Activated T-cell treated with anti-CD3 and anti-CD28 coated beads, Interleukin-2, amount 50 U/mL, for 4 hours (primary cell): ENCODE results near the gene ARHGAP9. TPM values are rescaled to one million over a fixed set of nuclear protein-coding genes. Genes with fewer than 3 reads are reported as not detected.

Experiments used
- ATAC-seq, 2 donors: fragments of 200-7000 bp; cut with Tn5 transposase; one replicate each; pipeline ENCODE4 v1.10.0; 2021
- DNase-seq: peaks from one replicate; pipeline ENCODE4 v3.0.0-alpha.2; 2020
- H3K27me3 Mint-ChIP-seq: one replicate; pipeline ENCODE4 v1.8.0; 2021; ENCODE audit warnings: low read depth, mixed read lengths
- H3K36me3 Mint-ChIP-seq: one replicate; pipeline ENCODE4 v1.8.0; 2022; ENCODE audit warnings: mixed read lengths; ENCODE audit not compliant: insufficient read depth
- H3K4me1 Mint-ChIP-seq: one replicate; pipeline ENCODE4 v1.8.0; 2021; ENCODE audit warnings: low read depth, mixed read lengths
- H3K4me3 Mint-ChIP-seq: one replicate; pipeline ENCODE4 v1.8.0; 2021; ENCODE audit warnings: mild to moderate bottlenecking, moderate library complexity, mixed read lengths
- H3K9me3 Mint-ChIP-seq: one replicate; pipeline ENCODE4 v1.8.0; 2021; ENCODE audit warnings: mixed read lengths
- total RNA-seq, 3 donors: library from RNA; stranded (reverse); gene quantifications; one replicate each; pipeline ENCODE4 v1.2.1, GENCODE V29; 2021

The ARHGAP9 gene
- total RNA-seq, 3 donors from 2014 or later = 54.5 to 64.6 (median 57.7) TPM

GRCh38 chr12:57475271-57476161 is 4.2 kb downstream of the ARHGAP9 start:
- DNase-seq (no peak), ATAC-seq (peak; percentile 0 to 1)
- Mint-ChIP-seq H3K4me1 (peaks cover 75% of the 10 kb centered on the region), H3K4me3 (peak overlapping the region; percentile 91), H3K9me3 (no peaks in the 10 kb centered on the region), H3K36me3 (peaks cover 17% of the 10 kb centered on the region), H3K27me3 (no peaks in the 10 kb centered on the region)

GRCh38 chr12:57474862-57475261 is 4.8 kb downstream of the ARHGAP9 start:
- H3K4me1 Mint-ChIP-seq = peaks cover 69% of the 10 kb centered on the region
- peaks cover 17% of the 10 kb centered on the region for H3K36me3 Mint-ChIP-seq
- no peaks in the 10 kb centered on the region for H3K27me3 Mint-ChIP-seq
- ATAC-seq = no peak
- peak overlapping the region; percentile 59 for H3K4me3 Mint-ChIP-seq
- DNase-seq = no peak
- no peaks in the 10 kb centered on the region for H3K9me3 Mint-ChIP-seq

- Mint-ChIP-seq H3K4me1 (peaks cover 65% of the 10 kb centered on the region), H3K4me3 (peak overlapping the region; percentile 59), H3K9me3 (no peaks in the 10 kb centered on the region), H3K36me3 (peaks cover 17% of the 10 kb centered on the region), H3K27me3 (no peaks in the 10 kb centered on the region)
- no peak for ATAC-seq
- no peak for DNase-seq
These were observed 5.2 kb downstream of the ARHGAP9 start for GRCh38 chr12:57474430-57474829.

DNA sequence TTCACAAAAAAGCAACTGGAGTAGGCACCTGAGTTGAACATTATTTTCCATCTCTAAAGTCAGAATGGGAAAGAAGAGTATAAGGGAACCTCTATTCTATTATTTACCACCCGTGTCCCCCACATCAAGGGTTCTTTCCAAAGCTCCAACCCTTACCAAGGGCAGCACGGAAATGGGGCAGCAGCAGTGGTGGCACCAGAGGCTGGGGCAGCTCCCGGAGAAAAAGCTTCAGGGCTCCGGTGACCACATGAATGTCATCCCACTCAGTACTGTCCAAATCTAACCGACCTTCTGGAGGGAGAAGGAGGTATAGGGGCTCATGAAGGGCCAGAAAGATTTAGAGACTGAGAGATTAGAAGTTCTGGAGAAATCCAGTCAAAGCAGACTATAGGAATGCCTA is 5.8 kb downstream of the ARHGAP9 start:
- Mint-ChIP-seq H3K4me3 (peak overlapping the region; percentile 59), H3K27me3 (no peaks in the 10 kb centered on the region), H3K4me1 (peaks cover 59% of the 10 kb centered on the region), H3K9me3 (no peaks in the 10 kb centered on the region), H3K36me3 (peaks cover 20% of the 10 kb centered on the region)
- no peak for DNase-seq
- no peak for ATAC-seq

DNA sequence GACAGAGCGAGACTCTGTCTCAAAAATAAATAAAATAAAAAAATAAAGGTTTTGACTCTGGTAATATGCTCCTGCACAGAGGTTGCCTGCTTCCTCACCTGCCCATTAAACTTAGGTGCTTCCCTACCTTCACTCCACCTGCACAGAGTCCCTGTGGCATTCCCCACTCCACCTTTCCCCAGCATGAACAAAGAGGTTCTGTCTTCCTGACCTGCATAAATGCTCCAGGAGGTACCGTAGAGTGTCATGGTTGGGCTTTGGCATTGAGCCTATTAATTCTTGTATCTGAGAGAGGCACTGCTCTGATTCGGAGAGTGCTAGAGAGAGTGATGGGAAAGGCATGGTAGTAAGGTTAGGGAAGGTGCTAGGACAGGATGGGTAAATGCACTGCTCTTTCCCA is 6.3 kb downstream of the ARHGAP9 start:
- ATAC-seq = no peak
- no peak for DNase-seq
- Mint-ChIP-seq H3K4me1 (peaks cover 54% of the 10 kb centered on the region), H3K36me3 (peaks cover 22% of the 10 kb centered on the region), H3K27me3 (no peaks in the 10 kb centered on the region), H3K9me3 (no peaks in the 10 kb centered on the region), H3K4me3 (no peak overlapping the region)

- Mint-ChIP-seq H3K27me3 (no peaks in the 10 kb centered on the region), H3K4me3 (no peak overlapping the region), H3K36me3 (peaks cover 32% of the 10 kb centered on the region), H3K4me1 (peaks cover 47% of the 10 kb centered on the region), H3K9me3 (no peaks in the 10 kb centered on the region)
- DNase-seq (no peak), ATAC-seq (no peak)
These were observed 7.3 kb downstream of the ARHGAP9 start for GRCh38 chr12:57472391-57472790.

GRCh38 chr12:57471661-57472060 is 8.0 kb downstream of the ARHGAP9 start:
- H3K4me1 Mint-ChIP-seq = peaks cover 39% of the 10 kb centered on the region
- no peak for ATAC-seq
- no peaks in the 10 kb centered on the region for H3K9me3 Mint-ChIP-seq
- H3K36me3 Mint-ChIP-seq = peaks cover 32% of the 10 kb centered on the region
- DNase-seq = no peak
- H3K27me3 Mint-ChIP-seq = no peaks in the 10 kb centered on the region
- H3K4me3 Mint-ChIP-seq = no peak overlapping the region

DNA sequence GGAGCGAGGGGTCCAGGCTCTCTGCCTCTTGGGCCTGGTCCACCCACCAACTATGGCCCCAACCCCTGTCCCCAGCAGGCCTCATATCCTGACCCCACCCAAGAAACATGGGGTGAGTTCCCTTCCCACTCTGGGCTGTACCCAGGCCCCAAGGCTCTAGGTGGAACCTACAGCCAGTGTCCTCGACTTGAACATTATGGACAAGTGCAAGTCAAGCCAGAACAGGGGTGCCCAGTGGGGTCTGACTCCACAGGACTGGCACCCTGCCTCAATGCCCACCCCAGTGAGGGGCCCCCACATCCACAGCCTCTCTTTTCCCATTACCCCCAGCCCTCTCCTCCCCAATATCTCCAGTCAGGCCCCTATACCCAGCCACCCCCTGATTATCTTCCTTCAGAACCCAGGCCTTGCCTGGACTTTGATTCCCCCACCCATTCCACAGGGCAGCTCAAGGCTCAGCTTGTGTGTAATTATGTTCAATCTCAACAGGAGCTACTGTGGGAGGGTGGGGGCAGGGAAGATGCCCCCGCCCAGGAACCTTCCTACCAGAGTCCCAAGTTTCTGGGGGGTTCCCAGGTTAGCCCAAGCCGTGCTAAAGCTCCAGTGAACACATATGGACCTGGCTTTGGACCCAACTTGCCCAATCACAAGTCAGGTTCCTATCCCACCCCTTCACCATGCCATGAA is 8.6 kb downstream of the ARHGAP9 start:
- ATAC-seq (no peak), DNase-seq (no peak)
- Mint-ChIP-seq H3K27me3 (no peaks in the 10 kb centered on the region), H3K4me1 (peaks cover 35% of the 10 kb centered on the region), H3K4me3 (no peak overlapping the region), H3K36me3 (peaks cover 32% of the 10 kb centered on the region), H3K9me3 (no peaks in the 10 kb centered on the region)

DNA sequence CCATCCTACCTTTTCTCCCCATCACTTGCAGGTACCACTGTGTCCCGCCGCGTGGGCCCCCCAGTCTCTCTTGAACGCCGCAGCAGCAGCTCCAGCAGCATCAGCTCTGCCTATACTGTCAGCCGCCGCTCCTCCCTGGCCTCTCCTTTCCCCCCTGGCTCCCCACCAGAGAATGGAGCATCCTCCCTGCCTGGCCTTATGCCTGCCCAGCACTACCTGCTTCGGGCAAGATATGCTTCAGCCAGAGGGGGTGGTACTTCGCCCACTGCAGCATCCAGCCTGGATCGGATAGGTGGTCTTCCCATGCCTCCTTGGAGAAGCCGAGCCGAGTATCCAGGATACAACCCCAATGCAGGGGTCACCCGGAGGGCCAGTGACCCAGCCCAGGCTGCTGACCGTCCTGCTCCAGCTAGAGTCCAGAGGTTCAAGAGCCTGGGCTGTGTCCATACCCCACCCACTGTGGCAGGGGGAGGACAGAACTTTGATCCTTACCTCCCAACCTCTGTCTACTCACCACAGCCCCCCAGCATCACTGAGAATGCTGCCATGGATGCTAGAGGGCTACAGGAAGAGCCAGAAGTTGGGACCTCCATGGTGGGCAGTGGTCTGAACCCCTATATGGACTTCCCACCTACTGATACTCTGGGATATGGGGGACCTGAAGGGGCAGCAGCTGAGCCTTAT is 9.2 kb downstream of the ARHGAP9 start:
- peaks cover 32% of the 10 kb centered on the region for H3K36me3 Mint-ChIP-seq
- H3K4me1 Mint-ChIP-seq = peaks cover 29% of the 10 kb centered on the region
- H3K27me3 Mint-ChIP-seq = no peaks in the 10 kb centered on the region
- H3K9me3 Mint-ChIP-seq = no peaks in the 10 kb centered on the region
- ATAC-seq (no peak), DNase-seq (no peak)
- no peak overlapping the region for H3K4me3 Mint-ChIP-seq

- Mint-ChIP-seq H3K4me1 (peaks cover 25% of the 10 kb centered on the region), H3K27me3 (no peaks in the 10 kb centered on the region), H3K4me3 (no peak overlapping the region), H3K9me3 (no peaks in the 10 kb centered on the region), H3K36me3 (peaks cover 30% of the 10 kb centered on the region)
- DNase-seq (no peak), ATAC-seq (no peak)
These were observed 10.1 kb downstream of the ARHGAP9 start for GRCh38 chr12:57469296-57470164.

DNA sequence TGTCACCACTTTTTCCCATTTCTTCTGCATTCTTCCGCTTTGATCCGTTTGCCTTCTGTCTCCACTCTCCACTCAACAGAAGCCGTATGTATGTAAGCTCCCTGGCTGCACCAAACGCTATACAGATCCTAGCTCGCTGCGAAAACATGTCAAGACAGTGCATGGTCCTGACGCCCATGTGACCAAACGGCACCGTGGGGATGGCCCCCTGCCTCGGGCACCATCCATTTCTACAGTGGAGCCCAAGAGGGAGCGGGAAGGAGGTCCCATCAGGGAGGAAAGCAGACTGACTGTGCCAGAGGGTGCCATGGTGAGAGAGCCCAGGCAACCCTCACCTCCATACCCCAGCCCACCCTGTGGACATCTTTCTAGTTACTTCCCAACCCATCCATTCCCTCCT is 11.8 kb downstream of the ARHGAP9 start:
- Mint-ChIP-seq H3K4me1 (peaks cover 24% of the 10 kb centered on the region), H3K9me3 (no peaks in the 10 kb centered on the region), H3K4me3 (no peak overlapping the region), H3K27me3 (no peaks in the 10 kb centered on the region), H3K36me3 (peaks cover 18% of the 10 kb centered on the region)
- no peak for ATAC-seq
- no peak for DNase-seq

- Mint-ChIP-seq H3K9me3 (no peaks in the 10 kb centered on the region), H3K4me1 (peaks cover 25% of the 10 kb centered on the region), H3K27me3 (no peaks in the 10 kb centered on the region), H3K36me3 (peaks cover 18% of the 10 kb centered on the region), H3K4me3 (no peak overlapping the region)
- no peak for DNase-seq
- no peak for ATAC-seq
These were observed 12.3 kb downstream of the ARHGAP9 start for GRCh38 chr12:57467212-57467874.

- no peak overlapping the region for H3K4me3 Mint-ChIP-seq
- no peaks in the 10 kb centered on the region for H3K9me3 Mint-ChIP-seq
- H3K4me1 Mint-ChIP-seq = peaks cover 28% of the 10 kb centered on the region
- peaks cover 6% of the 10 kb centered on the region for H3K27me3 Mint-ChIP-seq
- no peak for DNase-seq
- ATAC-seq = no peak
- peaks cover 15% of the 10 kb centered on the region for H3K36me3 Mint-ChIP-seq
These were observed 13.7 kb downstream of the ARHGAP9 start for GRCh38 chr12:57465747-57466505.
